SH-SY5Y (cell line): Measurements from ENCODE around the gene UBAC1.

Experiments used
- GATA2 ChIP-seq: IDR thresholded peaks from 2 replicates; pipeline ENCODE4 v1.6.1; 2011; ENCODE audit warnings: mild to moderate bottlenecking, low read depth, low read length
- GATA3 ChIP-seq: IDR thresholded peaks from 2 replicates; pipeline ENCODE4 v1.6.1; 2011; ENCODE audit warnings: low read depth, mild to moderate bottlenecking, low read length, moderate library complexity

Gene UBAC1

GRCh38 chr9:135929656-135930445, 31.3 kb downstream of the UBAC1 start:
- TF ChIP-seq GATA2 (no peak), GATA3 (no peak)

- TF ChIP-seq GATA2 (no peak), GATA3 (no peak)
These were observed 32.2 kb downstream of the UBAC1 start for GRCh38 chr9:135928731-135929655.

GRCh38 chr9:135928074-135928730, 33.0 kb downstream of the UBAC1 start:
- TF ChIP-seq GATA3, result no peak
- no peak for TF ChIP-seq GATA2

GRCh38 chr9:135927195-135928013, 33.8 kb downstream of the UBAC1 start:
- TF ChIP-seq GATA3 (no peak), GATA2 (no peak)

GRCh38 chr9:135926402-135927194, 34.6 kb downstream of the UBAC1 start:
- TF ChIP-seq GATA2, result no peak
- no peak for TF ChIP-seq GATA3

- TF ChIP-seq GATA2, result no peak
- TF ChIP-seq GATA3, result no peak
These were observed 35.6 kb downstream of the UBAC1 start for GRCh38 chr9:135925496-135926133.

- no peak for TF ChIP-seq GATA2
These were observed 36.4 kb downstream of the UBAC1 start for GRCh38 chr9:135924628-135925338.

- TF ChIP-seq GATA3 (no peak), GATA2 (no peak)
These were observed 37.7 kb downstream of the UBAC1 start for GRCh38 chr9:135923508-135923907.

- TF ChIP-seq GATA3, result no peak
- TF ChIP-seq GATA2, result no peak
These were observed 39.3 kb downstream of the UBAC1 start for GRCh38 chr9:135921749-135922310.

GRCh38 chr9:135920973-135921585, 40.1 kb downstream of the UBAC1 start:
- no peak for TF ChIP-seq GATA3
- no peak for TF ChIP-seq GATA2
